AG04449 (cell line): Measurements from ENCODE around the gene CRABP2.

ENCODE experiments used
- CTCF ChIA-PET: fragments of 350-600 bp; formaldehyde crosslinking; extraction: SDS; loops from one replicate; lab custom pipeline; 2021; ENCODE audit warnings: antibody characterized with exemption; lab: Yijun Ruan, JAX
- POLR2A ChIA-PET: fragments of 400-600, 350-600 bp; formaldehyde crosslinking; extraction: SDS; loops from one replicate; lab custom pipeline; 2020; ENCODE audit warnings: antibody characterized with exemption, inconsistent platforms; lab: Yijun Ruan, JAX
- DNase-seq: peaks from one replicate; pipeline ENCODE4 v3.0.0-alpha.2; 2010; ENCODE audit warnings: low read depth, low spot score
- H3K4me3 ChIP-seq: 2 replicates; pipeline ENCODE4 v1.5.1; 2011; ENCODE audit warnings: low read depth, mild to moderate bottlenecking, control low read depth, low read length
- TF ChIP-seq, protein P1 (sequence below): IDR thresholded peaks from one replicate; pipeline ENCODE4 v1.5.1; 2011; ENCODE audit warnings: mild to moderate bottlenecking, moderate library complexity, low read length, control low read depth, inconsistent platforms; ENCODE audit not compliant: insufficient read depth; ENCODE audit errors: missing control alignments

CRABP2 gene

DNA sequence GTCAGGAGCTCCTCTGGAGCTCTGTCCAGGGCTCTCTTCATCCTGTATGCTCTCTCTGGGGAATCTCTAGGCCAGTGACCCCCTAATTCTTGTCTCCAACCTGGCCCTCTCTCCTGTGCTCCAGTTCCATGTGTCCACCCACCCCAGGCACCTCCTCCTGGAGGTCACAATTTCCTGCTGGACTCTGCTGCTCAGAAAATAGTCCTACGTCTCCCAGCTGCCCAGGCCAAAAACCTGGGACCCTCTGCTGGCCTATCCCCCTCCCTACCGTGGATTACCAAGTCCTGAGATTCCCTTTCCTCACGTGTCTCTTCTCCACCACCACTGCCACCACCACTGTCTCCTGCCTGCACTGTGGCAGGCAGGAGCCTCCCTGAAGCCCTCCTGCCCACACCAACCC, 39.8 kb downstream of the CRABP2 start:
- H3K4me3 ChIP-seq, result no peak overlapping the region
- TF ChIP-seq, protein P1, sequence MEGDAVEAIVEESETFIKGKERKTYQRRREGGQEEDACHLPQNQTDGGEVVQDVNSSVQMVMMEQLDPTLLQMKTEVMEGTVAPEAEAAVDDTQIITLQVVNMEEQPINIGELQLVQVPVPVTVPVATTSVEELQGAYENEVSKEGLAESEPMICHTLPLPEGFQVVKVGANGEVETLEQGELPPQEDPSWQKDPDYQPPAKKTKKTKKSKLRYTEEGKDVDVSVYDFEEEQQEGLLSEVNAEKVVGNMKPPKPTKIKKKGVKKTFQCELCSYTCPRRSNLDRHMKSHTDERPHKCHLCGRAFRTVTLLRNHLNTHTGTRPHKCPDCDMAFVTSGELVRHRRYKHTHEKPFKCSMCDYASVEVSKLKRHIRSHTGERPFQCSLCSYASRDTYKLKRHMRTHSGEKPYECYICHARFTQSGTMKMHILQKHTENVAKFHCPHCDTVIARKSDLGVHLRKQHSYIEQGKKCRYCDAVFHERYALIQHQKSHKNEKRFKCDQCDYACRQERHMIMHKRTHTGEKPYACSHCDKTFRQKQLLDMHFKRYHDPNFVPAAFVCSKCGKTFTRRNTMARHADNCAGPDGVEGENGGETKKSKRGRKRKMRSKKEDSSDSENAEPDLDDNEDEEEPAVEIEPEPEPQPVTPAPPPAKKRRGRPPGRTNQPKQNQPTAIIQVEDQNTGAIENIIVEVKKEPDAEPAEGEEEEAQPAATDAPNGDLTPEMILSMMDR, result no peak
- no peak for DNase-seq
- ChIA-PET POLR2A (no interaction called here), CTCF (interaction anchor here (0.9 to 13.1 kb wide), 10 partner anchors 8 to 59 kb away, joined by 3 to 409 read pairs (median 6); partner anchors contain the start of genes CRABP2, HAPLN2, ISG20L2 and METTL25B)

DNA sequence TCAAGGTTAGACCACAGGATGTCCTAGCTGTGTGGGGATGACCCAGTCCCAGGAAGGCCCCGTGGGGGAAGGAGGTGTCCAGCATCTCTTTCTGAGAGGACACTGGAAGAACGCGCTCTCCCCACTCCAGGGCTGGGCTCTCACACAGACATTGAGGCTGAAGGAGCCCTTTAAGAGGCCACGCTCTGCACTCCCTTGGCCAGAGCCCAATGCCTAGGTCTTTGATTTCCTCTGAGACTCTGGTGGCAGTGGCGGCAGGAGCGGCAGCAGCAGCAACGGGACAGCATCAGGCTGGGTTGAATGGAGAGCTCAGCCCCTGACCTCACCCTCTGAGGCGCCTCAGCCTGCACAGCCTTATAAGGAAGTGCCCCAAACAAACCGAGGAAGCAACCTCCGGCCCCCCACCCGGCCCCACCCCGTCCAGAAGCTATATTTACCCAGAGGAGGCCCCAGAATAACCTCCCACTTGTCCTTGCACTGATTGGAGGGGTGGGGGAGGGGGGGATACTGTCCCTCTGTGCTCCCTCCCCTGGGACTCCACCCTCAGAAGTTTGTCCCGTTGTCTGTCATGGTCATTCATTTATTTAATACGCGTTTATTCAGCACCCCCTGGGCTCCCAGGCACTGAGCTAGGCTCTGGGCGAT, 40.5 kb downstream of the CRABP2 start:
- CTCF ChIA-PET, result interaction anchor here (0.9 to 13.1 kb wide), 11 partner anchors 9 to 225 kb away, joined by 3 to 409 read pairs (median 6); partner anchors contain the start of genes CRABP2, HAPLN2, ISG20L2 and METTL25B
- no peak for DNase-seq
- TF ChIP-seq, protein P1, result no peak
- POLR2A ChIA-PET, result no interaction called here
- H3K4me3 ChIP-seq, result no peak overlapping the region

DNA sequence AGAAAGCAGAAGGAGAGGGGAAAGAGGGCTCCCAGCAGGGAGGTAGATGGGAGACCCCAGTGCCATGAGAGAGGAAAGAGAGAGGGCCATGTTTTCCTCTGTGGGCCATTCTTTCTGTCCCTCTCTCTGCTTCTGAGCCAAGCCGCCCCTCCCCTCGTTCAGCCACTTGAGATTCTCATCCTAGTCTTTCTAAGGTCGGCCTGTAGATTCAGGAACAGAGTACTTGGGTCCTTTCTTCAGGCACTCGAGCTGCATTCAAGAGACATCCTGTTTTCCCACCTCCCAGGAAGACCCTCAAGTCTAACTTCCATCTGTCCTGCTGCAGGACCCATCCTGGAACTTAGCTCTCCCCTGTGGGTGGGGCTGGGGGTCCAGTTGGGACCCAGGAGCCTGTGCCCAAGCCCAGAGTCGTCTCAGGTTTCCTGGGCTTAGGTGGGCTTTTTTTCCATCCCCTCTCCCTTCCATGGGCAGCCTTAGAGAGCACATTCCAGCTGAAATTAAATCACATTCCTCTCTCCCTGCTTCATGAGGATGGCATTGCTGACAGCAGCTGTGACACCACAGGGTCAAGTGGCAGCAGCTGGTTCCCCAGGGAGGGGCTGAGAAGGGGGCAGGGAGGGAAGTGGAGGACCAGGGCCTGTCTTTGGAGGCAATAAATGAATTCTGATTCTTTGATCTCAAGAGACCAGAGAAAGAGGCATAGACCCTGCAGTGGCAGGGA, 41.2 kb downstream of the CRABP2 start:
- no peak overlapping the region for H3K4me3 ChIP-seq
- TF ChIP-seq, protein P1, result no peak
- ChIA-PET CTCF (interaction anchor here (0.9 to 13.1 kb wide), 10 partner anchors 9 to 226 kb away, joined by 3 to 409 read pairs (median 6); partner anchors contain the start of genes CRABP2, HAPLN2, ISG20L2 and METTL25B), POLR2A (no interaction called here)
- no peak for DNase-seq

DNA sequence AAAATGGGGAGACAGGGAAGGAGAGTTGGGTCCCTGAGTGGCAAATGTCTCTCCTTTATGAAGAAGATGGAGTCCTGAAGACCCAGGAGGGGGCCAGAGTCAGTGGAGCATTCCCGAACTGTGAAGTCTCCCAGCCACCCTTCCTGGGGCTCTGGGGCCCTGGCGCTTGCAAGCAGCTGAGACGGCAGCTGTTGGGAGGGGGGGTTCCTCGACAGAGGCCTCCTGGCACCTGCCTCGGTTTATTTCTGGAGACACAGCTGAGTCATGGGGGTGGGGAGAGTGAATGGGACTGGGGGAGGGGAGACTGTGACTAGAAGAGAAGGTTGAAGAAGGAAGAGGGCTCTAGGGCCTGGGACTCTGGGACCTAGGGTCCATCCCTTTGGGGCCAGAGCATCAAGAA, 42.2 kb downstream of the CRABP2 start:
- POLR2A ChIA-PET, result no interaction called here
- CTCF ChIA-PET, result interaction anchor here (1.2 to 13.1 kb wide), 5 partner anchors 14 to 61 kb away, joined by 3 to 506 read pairs (median 230); partner anchors contain the start of genes HAPLN2, ISG20L2, METTL25B and NES
- TF ChIP-seq, protein P1, result no peak
- H3K4me3 ChIP-seq, result no peak overlapping the region
- DNase-seq, result no peak

DNA sequence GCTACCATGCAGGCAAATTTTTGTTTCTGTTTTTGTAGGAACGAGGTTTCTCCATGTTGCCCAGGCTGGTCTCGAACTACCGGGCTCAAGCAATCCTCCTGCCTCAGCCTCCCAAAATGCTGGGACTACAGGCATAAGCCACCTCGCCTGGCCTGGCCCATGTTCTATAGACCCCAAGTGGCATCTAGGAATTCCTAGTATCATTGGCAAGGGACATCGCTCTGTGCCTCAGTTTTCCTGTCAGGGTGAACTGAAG, 42.7 kb downstream of the CRABP2 start:
- no peak for DNase-seq
- H3K4me3 ChIP-seq, result no peak overlapping the region
- POLR2A ChIA-PET, result no interaction called here
- CTCF ChIA-PET, result interaction anchor here (1.0 to 13.1 kb wide), 7 partner anchors 15 to 217 kb away, joined by 3 to 506 read pairs (median 185); partner anchors contain the start of genes BCAN, HAPLN2, ISG20L2 and METTL25B
- TF ChIP-seq, protein P1, result no peak
